Fibroblast of lung (primary cell): ENCODE measurements around the gene PSMC3. TPM values are rescaled to one million over a fixed set of nuclear protein-coding genes. Genes with fewer than 3 reads are reported as not detected.
A peak's percentile ranks its signal among the peaks of the same experiment; 100 is the strongest.

ENCODE experiments used
- DNase-seq, 2 donors: peaks; one replicate each; pipeline versions ENCODE4 v3.0.0 to v3.0.0-alpha.2; 2010; ENCODE audit warnings: low read depth in 2 of 2
- H2AFZ ChIP-seq: 2 replicates; pipeline ENCODE4 v1.5.1; 2012; ENCODE audit warnings: low read length, control low read depth, inconsistent platforms
- H3K27ac ChIP-seq: 2 replicates; pipeline ENCODE4 v1.5.1; 2011; ENCODE audit warnings: low read length, control low read depth; ENCODE audit not compliant: insufficient read depth
- H3K27me3 ChIP-seq: 2 replicates; pipeline ENCODE4 v1.5.1; 2011; ENCODE audit warnings: mild to moderate bottlenecking, low read length; ENCODE audit not compliant: control insufficient read depth, insufficient read depth
- H3K36me3 ChIP-seq: 2 replicates; pipeline ENCODE4 v1.5.1; 2011; ENCODE audit warnings: low read length; ENCODE audit not compliant: control insufficient read depth, insufficient read depth
- H3K4me1 ChIP-seq: 2 replicates; pipeline ENCODE4 v1.5.1; 2011; ENCODE audit warnings: low read length; ENCODE audit not compliant: control insufficient read depth, insufficient read depth; ENCODE audit errors: extremely low read depth
- H3K4me2 ChIP-seq: 2 replicates; pipeline ENCODE4 v1.5.1; 2011; ENCODE audit warnings: low read length, control low read depth; ENCODE audit not compliant: insufficient read depth; ENCODE audit errors: extremely low read depth
- H3K4me3 ChIP-seq, 4 experiments: fragments of 200-600 bp in 1 of 4; sonication (generic) in 1 of 4; replicated peaks in 1 of 4; 2 replicates each; pipeline ENCODE4 v1.5.1; 2011 to 2016; ENCODE audit warnings: low read length in 4 of 4, low read depth in 3 of 4, mild to moderate bottlenecking in 3 of 4, control low read depth in 2 of 4, inconsistent platforms in 1 of 4, mixed read lengths in 1 of 4; ENCODE audit not compliant: insufficient read depth in 1 of 4; ENCODE audit errors: control extremely low read depth in 1 of 4
- H3K79me2 ChIP-seq: 2 replicates; pipeline ENCODE4 v1.5.1; 2012; ENCODE audit warnings: mild to moderate bottlenecking, low read length, inconsistent platforms; ENCODE audit not compliant: control insufficient read depth, insufficient read depth
- H3K9ac ChIP-seq: 2 replicates; pipeline ENCODE4 v1.5.1; 2011; ENCODE audit warnings: mild to moderate bottlenecking, low read length, control low read depth; ENCODE audit not compliant: insufficient read depth
- H3K9me3 ChIP-seq: 2 replicates; pipeline ENCODE4 v1.5.1; 2012; ENCODE audit warnings: low read depth, low read length; ENCODE audit not compliant: control insufficient read depth, insufficient read depth
- H4K20me1 ChIP-seq: 2 replicates; pipeline ENCODE4 v1.5.1; 2011; ENCODE audit warnings: low read length; ENCODE audit not compliant: control insufficient read depth, insufficient read depth; ENCODE audit errors: extremely low read depth
- CTCF ChIP-seq, 2 donors: IDR thresholded peaks in 1 of 2; conservative IDR thresholded peaks in 1 of 2; 1 replicate in 1 of 2; 2 replicates in 1 of 2; pipeline ENCODE4 v1.5.1; 2011 to 2012; ENCODE audit warnings: low read length in 2 of 2, control low read depth in 1 of 2, inconsistent platforms in 1 of 2, low read depth in 1 of 2, mild to moderate bottlenecking in 1 of 2
- EZH2 ChIP-seq: IDR thresholded peaks from 2 replicates; pipeline ENCODE4 v1.5.1; 2012; ENCODE audit warnings: low read length, control low read depth, mild to moderate bottlenecking; ENCODE audit errors: missing control alignments
- polyA plus RNA-seq, 2 donors: library from polyadenylated mRNA; depleted of rRNA in 1 of 2; stranded (reverse) in 1 of 2; unstranded in 1 of 2; fragments of >200 nt; gene quantifications; 2 replicates each; pipeline ENCODE4 v1.2.1, GENCODE V29; 2011 to 2012; ENCODE audit warnings: missing spikeins in 1 of 2
- total RNA-seq: library from RNA; depleted of rRNA; stranded (reverse); fragments of >200 nt; gene quantifications from 2 replicates; pipeline ENCODE4 v1.2.1, GENCODE V29; 2014

PSMC3 gene
- total and polyA plus RNA-seq, 2 donors (not counting 1 experiment from before 2014, with no cell fraction given): 107 to 294 TPM

- Histone ChIP-seq H3K4me2 (peak overlapping the region; percentile 54), H3K36me3 (peaks cover 17% of the 10 kb centered on the region), H4K20me1 (no peaks in the 10 kb centered on the region), H3K79me2 (peaks cover 27% of the 10 kb centered on the region), H3K27ac (peak overlapping the region; percentile 31), H3K9me3 (no peaks in the 10 kb centered on the region), H3K4me3 (peak overlapping the region in 2 of 4 experiments; percentile 5 to 14), H3K27me3 (no peaks in the 10 kb centered on the region), H2AFZ (no peak overlapping the region), H3K9ac (no peak overlapping the region), H3K4me1 (peaks cover 8% of the 10 kb centered on the region)
- peak; percentile 35 to 62 for DNase-seq
- no peak for TF ChIP-seq EZH2
- TF ChIP-seq CTCF (conservative IDR thresholded peaks at IDR 0.05 in 1 of 2, IDR thresholded peaks at IDR 0.05 in 1 of 2; ENCODE audit: low read depth in 1 of 2, low read length in 2 of 2): no peak
Measured at GRCh38 chr11:47466701-47467250, 40.5 kb upstream of the PSMC3 start.

- Histone ChIP-seq H3K9ac (no peak overlapping the region), H4K20me1 (no peaks in the 10 kb centered on the region), H3K4me3 (no peak overlapping the region), H3K27ac (no peak overlapping the region), H3K9me3 (no peaks in the 10 kb centered on the region), H3K4me1 (peaks cover 8% of the 10 kb centered on the region), H3K79me2 (peaks cover 27% of the 10 kb centered on the region), H2AFZ (no peak overlapping the region), H3K36me3 (peaks cover 17% of the 10 kb centered on the region), H3K4me2 (no peak overlapping the region), H3K27me3 (no peaks in the 10 kb centered on the region)
- peak; percentile 39 to 65 for DNase-seq
- no peak for TF ChIP-seq CTCF (conservative IDR thresholded peaks at IDR 0.05 in 1 of 2, IDR thresholded peaks at IDR 0.05 in 1 of 2; ENCODE audit: low read depth in 1 of 2, low read length in 2 of 2)
- no peak for TF ChIP-seq EZH2
Measured at GRCh38 chr11:47466201-47466600, 40.0 kb upstream of the PSMC3 start.

GRCh38 chr11:47464483-47464882, 38.2 kb upstream of the PSMC3 start:
- Histone ChIP-seq H3K9me3 (no peaks in the 10 kb centered on the region), H3K9ac (no peak overlapping the region), H3K4me2 (no peak overlapping the region), H3K27me3 (no peaks in the 10 kb centered on the region), H3K4me3 (no peak overlapping the region), H3K79me2 (peaks cover 26% of the 10 kb centered on the region), H3K4me1 (peaks cover 8% of the 10 kb centered on the region), H4K20me1 (no peaks in the 10 kb centered on the region), H3K27ac (no peak overlapping the region), H3K36me3 (peaks cover 12% of the 10 kb centered on the region), H2AFZ (no peak overlapping the region)
- peak; percentile 13 to 57 for DNase-seq
- TF ChIP-seq EZH2 (no peak), CTCF (conservative IDR thresholded peaks at IDR 0.05 in 1 of 2, IDR thresholded peaks at IDR 0.05 in 1 of 2; ENCODE audit: low read depth in 1 of 2, low read length in 2 of 2) (no peak)
